NB4 (cell line): ENCODE results near the gene HSPA1L.

Source experiments
- CTCF ChIP-seq: IDR thresholded peaks from one replicate; pipeline ENCODE4 v1.5.1; 2012; ENCODE audit warnings: low read depth, low read length
- POLR2A ChIP-seq: IDR thresholded peaks from 2 replicates; pipeline ENCODE4 v1.6.1; 2011; ENCODE audit warnings: mild to moderate bottlenecking; ENCODE audit not compliant: insufficient read length; ENCODE audit errors: extremely low read depth

DNA sequence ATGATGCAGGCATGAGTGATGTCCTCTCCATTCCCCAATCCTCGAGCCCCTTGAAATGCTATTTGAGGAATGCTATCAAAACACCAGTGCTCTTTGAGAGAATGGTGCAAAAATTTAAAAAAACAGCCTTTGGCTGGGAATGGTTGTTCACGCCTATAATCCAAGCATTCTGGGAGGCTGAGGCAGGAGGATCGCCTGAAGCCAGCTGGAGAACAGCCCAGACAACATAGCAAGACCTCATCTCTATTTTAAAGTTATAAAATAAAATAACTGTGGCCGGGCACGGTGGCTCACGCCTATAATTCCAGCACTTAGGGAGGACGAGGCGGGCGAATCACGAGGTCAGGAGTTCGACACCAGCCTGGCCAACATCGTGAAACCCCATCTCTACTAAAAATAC, 15.3 kb downstream of the HSPA1L start:
- TF ChIP-seq CTCF (no peak), POLR2A (no peak)
